Measurements from ENCODE around the gene COPS8. TPM values are rescaled to one million over a fixed set of nuclear protein-coding genes. Genes with fewer than 3 reads are reported as not detected.

Gene COPS8
- polyA plus RNA-seq, 1 of the 3 experiments (the other 2 are of a cell fraction), result 107 TPM

DNA sequence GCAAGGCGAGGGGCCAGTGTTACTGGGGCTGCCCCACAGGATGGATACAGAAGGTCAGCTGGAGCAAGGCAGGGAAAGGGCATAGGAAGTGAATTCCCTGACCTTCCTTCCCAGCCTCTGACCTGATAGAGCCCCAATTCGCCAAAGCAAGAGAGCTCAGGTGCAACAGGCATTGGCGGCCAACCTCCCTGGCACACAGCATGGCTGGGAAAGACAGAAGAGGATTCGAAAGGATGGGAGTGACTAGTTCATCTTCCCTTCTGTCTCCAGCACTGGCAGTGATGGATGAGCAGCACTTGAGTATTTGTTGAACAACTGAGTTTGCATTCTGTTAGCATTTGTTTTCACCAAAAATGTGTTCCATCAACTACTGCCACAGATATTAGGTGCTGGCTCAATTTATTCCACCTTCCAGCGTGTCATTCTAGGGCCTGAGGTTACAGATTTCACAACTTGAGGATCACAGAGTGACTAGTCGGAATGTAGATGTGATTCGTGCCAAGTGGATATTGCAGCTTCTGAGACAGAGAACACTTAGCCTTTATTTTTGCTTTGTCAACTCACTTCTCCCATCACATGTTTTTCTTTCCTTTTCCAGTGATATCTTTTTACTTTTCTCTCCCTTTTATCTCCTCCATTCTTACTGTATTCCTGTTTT is 6.2 kb downstream of the COPS8 start:
- Histone ChIP-seq H3K27me3 (ENCODE audit: insufficient read depth) (no peaks in the 10 kb centered on the region), H3K36me3 (replicated peaks in 1 of 2; ENCODE audit: control insufficient read depth in 1 of 2, insufficient read depth in 2 of 2, low read length in 1 of 2) (peaks cover 60 to 76% of the 10 kb centered on the region in 2 experiments), H3K4me2 (no peak overlapping the region), H4K20me1 (ENCODE audit: insufficient read depth) (no peaks in the 10 kb centered on the region), H3K9ac (no peak overlapping the region; the same call in 1 of the 2 replicates), H3K27ac (ENCODE audit: low read depth in 2 of 2, low read length in 1 of 2) (peak overlapping the region in 1 of 2 experiments; percentile 45; a peak in 2 of 4 replicates), H3K79me2 (ENCODE audit: insufficient read depth) (peaks cover 95% of the 10 kb centered on the region), H3F3A (replicated peaks; ENCODE audit: insufficient read depth) (peaks cover 31% of the 10 kb centered on the region), H3K9me2 (no peaks in the 10 kb centered on the region), H3K4me3 (ENCODE audit: low read depth in 2 of 2, low read length in 1 of 2) (no peak overlapping the region), H2AFZ (ENCODE audit: low read depth) (no peak overlapping the region), H3K4me1 (ENCODE audit: control insufficient read depth in 1 of 2, insufficient read depth in 2 of 2, low read depth in 1 of 2, low read length in 1 of 2) (peaks cover 3% of the 10 kb centered on the region in 2 experiments; a peak in 2 of 4 replicates), H3K9me3 (no peaks in the 10 kb centered on the region)
- DNase-seq, result no peak
- no peak for TF ChIP-seq TCF12 (IDR thresholded peaks at IDR 0.05)
- no peak for TF ChIP-seq JUND (IDR thresholded peaks at IDR 0.05)
- TF ChIP-seq RFX5 (IDR thresholded peaks at IDR 0.05; ENCODE audit: low read length), result no peak
- TF ChIP-seq, protein P1, sequence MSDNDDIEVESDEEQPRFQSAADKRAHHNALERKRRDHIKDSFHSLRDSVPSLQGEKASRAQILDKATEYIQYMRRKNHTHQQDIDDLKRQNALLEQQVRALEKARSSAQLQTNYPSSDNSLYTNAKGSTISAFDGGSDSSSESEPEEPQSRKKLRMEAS (IDR thresholded peaks at IDR 0.05; ENCODE audit: low read depth), result no peak
- TF ChIP-seq, protein P2, sequence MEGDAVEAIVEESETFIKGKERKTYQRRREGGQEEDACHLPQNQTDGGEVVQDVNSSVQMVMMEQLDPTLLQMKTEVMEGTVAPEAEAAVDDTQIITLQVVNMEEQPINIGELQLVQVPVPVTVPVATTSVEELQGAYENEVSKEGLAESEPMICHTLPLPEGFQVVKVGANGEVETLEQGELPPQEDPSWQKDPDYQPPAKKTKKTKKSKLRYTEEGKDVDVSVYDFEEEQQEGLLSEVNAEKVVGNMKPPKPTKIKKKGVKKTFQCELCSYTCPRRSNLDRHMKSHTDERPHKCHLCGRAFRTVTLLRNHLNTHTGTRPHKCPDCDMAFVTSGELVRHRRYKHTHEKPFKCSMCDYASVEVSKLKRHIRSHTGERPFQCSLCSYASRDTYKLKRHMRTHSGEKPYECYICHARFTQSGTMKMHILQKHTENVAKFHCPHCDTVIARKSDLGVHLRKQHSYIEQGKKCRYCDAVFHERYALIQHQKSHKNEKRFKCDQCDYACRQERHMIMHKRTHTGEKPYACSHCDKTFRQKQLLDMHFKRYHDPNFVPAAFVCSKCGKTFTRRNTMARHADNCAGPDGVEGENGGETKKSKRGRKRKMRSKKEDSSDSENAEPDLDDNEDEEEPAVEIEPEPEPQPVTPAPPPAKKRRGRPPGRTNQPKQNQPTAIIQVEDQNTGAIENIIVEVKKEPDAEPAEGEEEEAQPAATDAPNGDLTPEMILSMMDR (IDR thresholded peaks at IDR 0.05), result no peak
- TF ChIP-seq, protein P3, sequence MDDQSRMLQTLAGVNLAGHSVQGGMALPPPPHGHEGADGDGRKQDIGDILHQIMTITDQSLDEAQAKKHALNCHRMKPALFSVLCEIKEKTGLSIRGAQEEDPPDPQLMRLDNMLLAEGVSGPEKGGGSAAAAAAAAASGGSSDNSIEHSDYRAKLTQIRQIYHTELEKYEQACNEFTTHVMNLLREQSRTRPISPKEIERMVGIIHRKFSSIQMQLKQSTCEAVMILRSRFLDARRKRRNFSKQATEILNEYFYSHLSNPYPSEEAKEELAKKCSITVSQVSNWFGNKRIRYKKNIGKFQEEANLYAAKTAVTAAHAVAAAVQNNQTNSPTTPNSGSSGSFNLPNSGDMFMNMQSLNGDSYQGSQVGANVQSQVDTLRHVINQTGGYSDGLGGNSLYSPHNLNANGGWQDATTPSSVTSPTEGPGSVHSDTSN (IDR thresholded peaks at IDR 0.05), result no peak
- no peak for TF ChIP-seq SMC3 (IDR thresholded peaks at IDR 0.05; ENCODE audit: low read depth, low read length)
- no peak for TF ChIP-seq NFIC (IDR thresholded peaks at IDR 0.05; ENCODE audit: borderline replicate concordance)
- TF ChIP-seq, protein P4, sequence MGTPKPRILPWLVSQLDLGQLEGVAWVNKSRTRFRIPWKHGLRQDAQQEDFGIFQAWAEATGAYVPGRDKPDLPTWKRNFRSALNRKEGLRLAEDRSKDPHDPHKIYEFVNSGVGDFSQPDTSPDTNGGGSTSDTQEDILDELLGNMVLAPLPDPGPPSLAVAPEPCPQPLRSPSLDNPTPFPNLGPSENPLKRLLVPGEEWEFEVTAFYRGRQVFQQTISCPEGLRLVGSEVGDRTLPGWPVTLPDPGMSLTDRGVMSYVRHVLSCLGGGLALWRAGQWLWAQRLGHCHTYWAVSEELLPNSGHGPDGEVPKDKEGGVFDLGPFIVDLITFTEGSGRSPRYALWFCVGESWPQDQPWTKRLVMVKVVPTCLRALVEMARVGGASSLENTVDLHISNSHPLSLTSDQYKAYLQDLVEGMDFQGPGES (IDR thresholded peaks at IDR 0.05; ENCODE audit: low read depth, low read length), result no peak
- no peak for TF ChIP-seq NRF1 (IDR thresholded peaks at IDR 0.05; ENCODE audit: low read depth, low read length)
- TF ChIP-seq, protein P5, sequence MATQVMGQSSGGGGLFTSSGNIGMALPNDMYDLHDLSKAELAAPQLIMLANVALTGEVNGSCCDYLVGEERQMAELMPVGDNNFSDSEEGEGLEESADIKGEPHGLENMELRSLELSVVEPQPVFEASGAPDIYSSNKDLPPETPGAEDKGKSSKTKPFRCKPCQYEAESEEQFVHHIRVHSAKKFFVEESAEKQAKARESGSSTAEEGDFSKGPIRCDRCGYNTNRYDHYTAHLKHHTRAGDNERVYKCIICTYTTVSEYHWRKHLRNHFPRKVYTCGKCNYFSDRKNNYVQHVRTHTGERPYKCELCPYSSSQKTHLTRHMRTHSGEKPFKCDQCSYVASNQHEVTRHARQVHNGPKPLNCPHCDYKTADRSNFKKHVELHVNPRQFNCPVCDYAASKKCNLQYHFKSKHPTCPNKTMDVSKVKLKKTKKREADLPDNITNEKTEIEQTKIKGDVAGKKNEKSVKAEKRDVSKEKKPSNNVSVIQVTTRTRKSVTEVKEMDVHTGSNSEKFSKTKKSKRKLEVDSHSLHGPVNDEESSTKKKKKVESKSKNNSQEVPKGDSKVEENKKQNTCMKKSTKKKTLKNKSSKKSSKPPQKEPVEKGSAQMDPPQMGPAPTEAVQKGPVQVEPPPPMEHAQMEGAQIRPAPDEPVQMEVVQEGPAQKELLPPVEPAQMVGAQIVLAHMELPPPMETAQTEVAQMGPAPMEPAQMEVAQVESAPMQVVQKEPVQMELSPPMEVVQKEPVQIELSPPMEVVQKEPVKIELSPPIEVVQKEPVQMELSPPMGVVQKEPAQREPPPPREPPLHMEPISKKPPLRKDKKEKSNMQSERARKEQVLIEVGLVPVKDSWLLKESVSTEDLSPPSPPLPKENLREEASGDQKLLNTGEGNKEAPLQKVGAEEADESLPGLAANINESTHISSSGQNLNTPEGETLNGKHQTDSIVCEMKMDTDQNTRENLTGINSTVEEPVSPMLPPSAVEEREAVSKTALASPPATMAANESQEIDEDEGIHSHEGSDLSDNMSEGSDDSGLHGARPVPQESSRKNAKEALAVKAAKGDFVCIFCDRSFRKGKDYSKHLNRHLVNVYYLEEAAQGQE (IDR thresholded peaks at IDR 0.05; ENCODE audit: low read depth, low read length), result no peak
- no peak for TF ChIP-seq MXI1 (IDR thresholded peaks at IDR 0.05; ENCODE audit: low read depth, low read length)
- TF ChIP-seq GATA2 (CRISPR knock-in tag; IDR thresholded peaks at IDR 0.05), result no peak
- TF ChIP-seq YY1 (IDR thresholded peaks at IDR 0.05; ENCODE audit: low read depth), result no peak
- TF ChIP-seq CHD2 (IDR thresholded peaks at IDR 0.05; ENCODE audit: low read length, partially characterized antibody), result no peak
- TF ChIP-seq RXRA (IDR thresholded peaks at IDR 0.05; ENCODE audit: borderline replicate concordance, low read depth), result no peak
- TF ChIP-seq, protein P6, sequence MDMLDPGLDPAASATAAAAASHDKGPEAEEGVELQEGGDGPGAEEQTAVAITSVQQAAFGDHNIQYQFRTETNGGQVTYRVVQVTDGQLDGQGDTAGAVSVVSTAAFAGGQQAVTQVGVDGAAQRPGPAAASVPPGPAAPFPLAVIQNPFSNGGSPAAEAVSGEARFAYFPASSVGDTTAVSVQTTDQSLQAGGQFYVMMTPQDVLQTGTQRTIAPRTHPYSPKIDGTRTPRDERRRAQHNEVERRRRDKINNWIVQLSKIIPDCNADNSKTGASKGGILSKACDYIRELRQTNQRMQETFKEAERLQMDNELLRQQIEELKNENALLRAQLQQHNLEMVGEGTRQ (IDR thresholded peaks at IDR 0.05; ENCODE audit: borderline replicate concordance, low read depth, low read length), result no peak
- no peak for TF ChIP-seq TEAD4 (IDR thresholded peaks at IDR 0.05; ENCODE audit: borderline replicate concordance, insufficient read depth)
- TF ChIP-seq SIN3A (IDR thresholded peaks at IDR 0.05; ENCODE audit: borderline replicate concordance, low read depth, low read length), result no peak
- 95% methylated on average over 7 of the region's 7 CpGs for WGBS (ENCODE audit: low lambda C conversion rate)
- CTCF ChIA-PET, result interaction anchor here (1.6 kb wide), 1 partner anchor 480 kb away, joined by 10 read pairs; no protein-coding TSS in a partner anchor
- POLR2A ChIA-PET, result no interaction called here

Measured in SK-N-SH (cell line).